Left renal pelvis (tissue), 4 donors: ENCODE results near the gene COCH. TPM values are rescaled to one million over a fixed set of nuclear protein-coding genes. Genes with fewer than 3 reads are reported as not detected.
"Not testable (repeated sequence)": the region's sequence is repeated elsewhere in the genome, so short reads cannot be mapped to it uniquely, and the experiment has no call there.

Experiments used
- DNase-seq, 4 donors: peaks; one replicate each; pipeline ENCODE4 v3.0.0-alpha.2; 2013; ENCODE audit warnings: low read depth in 4 of 4, low spot score in 3 of 4
- polyA plus RNA-seq, 4 donors: library from polyadenylated mRNA; unstranded; fragments of 120-200 nt; gene quantifications; one replicate each; pipeline ENCODE4 v1.2.1, GENCODE V29; 2013; ENCODE audit not compliant: insufficient read length in 4 of 4

Gene COCH
- polyA plus RNA-seq, 4 donors, result 2.8 to 6.9 (median 4.7) TPM

DNA sequence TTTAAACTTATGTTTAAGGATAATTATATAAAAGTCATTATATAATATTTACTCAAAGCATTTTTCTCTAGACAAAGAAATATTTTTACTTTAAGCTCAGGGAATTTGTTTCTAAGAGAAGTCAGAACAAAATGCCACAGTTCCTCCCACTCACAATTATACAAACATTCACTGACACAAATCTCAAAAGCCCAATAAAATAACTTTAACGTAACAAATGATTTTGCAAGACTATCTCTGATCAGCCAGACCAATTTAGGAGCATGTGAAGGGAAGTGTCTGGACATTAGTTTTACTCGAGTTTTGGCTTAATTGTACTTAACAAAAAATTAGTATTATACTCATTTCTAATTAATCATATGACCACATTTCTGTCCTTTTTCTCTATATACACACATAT is 41.2 kb downstream of the COCH start:
- no peak for DNase-seq

DNA sequence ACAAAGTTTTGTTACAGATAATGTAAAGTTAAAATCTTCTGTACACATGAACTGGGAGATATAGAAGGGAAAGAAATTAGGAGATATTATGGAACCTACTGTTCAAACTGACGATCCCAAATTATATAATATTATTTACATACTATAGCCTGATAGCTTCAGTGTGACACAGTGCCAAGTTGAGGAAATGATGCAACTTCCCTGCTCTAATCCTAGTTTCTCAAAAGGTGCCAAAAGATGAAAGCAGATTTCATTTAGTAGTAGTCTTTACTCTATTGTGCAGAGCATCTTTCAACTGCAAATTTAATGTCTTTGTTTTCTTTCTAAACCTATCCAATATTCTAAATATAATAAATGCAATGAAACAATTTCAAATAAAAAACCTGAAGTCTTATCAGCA is 46.9 kb downstream of the COCH start:
- no peak for DNase-seq

DNA sequence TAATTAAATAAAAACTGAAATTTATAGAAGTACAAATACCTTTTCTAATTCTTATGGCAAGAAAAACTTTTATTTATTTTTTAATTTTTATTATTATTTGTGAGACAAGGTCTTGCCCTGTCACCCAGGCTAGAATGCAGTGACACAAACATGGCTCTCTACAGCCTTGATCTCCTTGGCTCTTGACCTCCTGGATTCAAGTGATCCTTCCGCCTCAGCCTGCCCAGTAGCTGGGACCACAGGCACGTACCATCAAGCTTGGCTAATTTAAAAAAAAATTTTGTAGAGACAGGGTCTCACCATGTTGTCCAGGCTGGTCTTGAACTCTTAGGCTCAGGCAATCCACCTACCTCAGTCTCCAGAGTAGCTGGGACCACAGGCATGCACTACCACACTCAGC is 47.4 kb downstream of the COCH start:
- DNase-seq, result no peak

DNA sequence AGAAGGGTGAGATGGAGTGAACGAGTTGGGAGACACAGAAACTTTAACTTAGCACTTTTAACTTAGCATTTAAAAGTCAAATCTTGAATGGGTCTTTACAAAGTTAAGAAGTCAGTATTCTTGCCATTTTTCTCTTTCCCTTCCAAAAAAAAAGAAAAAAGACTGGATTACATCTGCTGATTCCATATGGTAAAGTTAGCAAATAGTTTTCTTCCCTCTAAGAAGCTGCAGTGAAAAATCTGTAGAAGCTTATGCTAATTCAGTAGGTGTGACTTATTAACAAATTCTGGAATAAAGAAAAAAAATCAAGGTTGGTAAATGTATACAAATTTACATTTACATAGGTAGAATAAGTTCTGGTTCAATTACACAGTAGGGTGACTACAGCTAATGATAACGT is 50.9 kb downstream of the COCH start:
- no peak for DNase-seq

DNA sequence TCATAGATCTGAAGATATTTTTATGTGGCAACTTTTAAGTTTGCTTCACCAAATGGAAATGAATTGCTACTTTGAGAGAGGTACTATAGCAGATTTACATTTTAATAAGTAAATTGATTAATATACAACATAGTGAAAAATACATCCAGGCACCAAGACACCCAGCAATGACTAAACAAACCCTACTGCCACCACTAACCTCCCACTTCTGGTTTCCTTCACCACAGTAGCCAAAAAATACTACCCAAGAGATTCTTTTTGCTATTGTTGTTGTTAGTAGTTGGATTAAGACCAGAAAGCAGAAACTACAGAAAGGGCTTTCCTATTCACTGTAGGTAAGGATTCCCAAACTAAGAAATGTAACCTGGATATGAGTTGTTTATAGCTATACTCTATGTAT is 54.1 kb downstream of the COCH start:
- no peak for DNase-seq

DNA sequence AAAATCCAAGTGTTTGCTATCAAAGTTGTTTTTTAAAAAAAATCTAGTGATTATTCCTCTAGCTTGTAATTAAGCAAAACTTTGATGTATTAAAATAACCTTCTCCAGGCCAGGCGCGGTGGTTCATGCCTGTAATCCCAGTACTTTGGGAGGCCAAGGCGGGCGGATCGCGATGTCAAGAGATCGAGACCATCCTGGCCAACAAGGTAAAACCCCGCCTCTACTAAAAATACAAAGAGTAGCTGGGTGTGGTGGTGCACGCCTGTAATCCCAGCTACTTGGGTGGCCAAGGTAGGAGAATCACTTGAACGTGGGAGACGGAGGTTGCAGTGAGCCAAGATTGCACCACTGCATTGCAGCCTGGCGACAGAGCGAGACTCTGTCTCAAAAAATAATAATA is 59.6 kb downstream of the COCH start:
- DNase-seq, result not testable (repeated sequence)

DNA sequence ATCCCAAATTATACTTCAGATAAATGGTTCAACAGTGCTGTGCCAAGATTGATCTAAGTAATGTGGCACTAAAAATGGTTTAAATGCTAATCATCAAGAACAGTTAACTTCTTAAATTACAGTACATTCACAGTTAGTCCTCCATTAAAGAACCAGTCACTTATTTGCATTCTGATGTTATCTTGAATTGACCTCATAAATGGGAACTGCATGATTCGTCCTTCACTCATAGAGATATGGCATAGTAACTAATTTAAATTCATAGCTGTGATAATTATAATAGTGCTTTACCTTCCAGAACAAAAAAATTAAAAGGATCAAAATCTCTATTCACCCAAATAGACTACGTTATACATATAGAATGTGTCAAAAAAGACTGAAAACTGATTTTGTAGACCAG is 61.1 kb downstream of the COCH start:
- no peak for DNase-seq

DNA sequence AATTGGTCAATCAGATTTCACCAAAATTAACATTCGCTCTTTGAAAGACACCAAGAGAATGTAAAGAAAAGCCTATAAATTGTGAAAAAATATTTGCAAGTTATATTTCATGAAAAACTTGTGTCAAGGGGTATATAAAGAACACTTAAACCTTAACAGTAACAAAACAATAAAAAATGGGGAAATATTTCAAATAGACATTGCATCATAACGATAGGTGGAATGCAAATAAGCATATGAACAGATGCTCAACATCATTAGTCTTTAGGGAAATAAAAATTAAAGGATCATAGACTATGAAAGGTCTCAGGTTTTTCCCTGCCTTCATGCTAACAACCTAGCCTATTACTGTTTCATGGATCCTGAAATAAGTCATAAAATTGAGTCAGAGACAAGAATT is 64.3 kb downstream of the COCH start:
- no peak for DNase-seq

Other genes with a start within 250 kb of the COCH start
- 10 to 100 TPM; 14.4 to 21.5 (median 20.9) TPM for gene AP4S1, start 151.1 kb downstream of the COCH start, polyA plus RNA-seq
- gene STRN3, start 151.8 kb downstream of the COCH start, polyA plus RNA-seq, result 10 to 100 TPM; 39.7 to 53.7 (median 48.3) TPM